Nephron progenitor cell (in vitro differentiated cells): Measurements from ENCODE around the gene EBF4.

Source experiments
- DNase-seq: peaks from one replicate; pipeline ENCODE4 v3.0.0; 2021
- H3K27ac Mint-ChIP-seq: 2 replicates; pipeline ENCODE4 v1.8.0; 2021; ENCODE audit warnings: mild to moderate bottlenecking, moderate library complexity, mixed read lengths
- H3K27me3 Mint-ChIP-seq: 2 replicates; pipeline ENCODE4 v1.8.0; 2021; ENCODE audit warnings: mild to moderate bottlenecking, low read depth, mixed read lengths; ENCODE audit not compliant: poor library complexity
- H3K36me3 Mint-ChIP-seq: 2 replicates; pipeline ENCODE4 v1.8.0; 2021; ENCODE audit warnings: low read depth, mixed read lengths
- H3K4me1 Mint-ChIP-seq: 2 replicates; pipeline ENCODE4 v1.8.0; 2021; ENCODE audit warnings: mixed read lengths
- H3K4me3 Mint-ChIP-seq: 2 replicates; pipeline ENCODE4 v1.8.0; 2021; ENCODE audit warnings: mild to moderate bottlenecking, moderate library complexity, mixed read lengths
- H3K9me3 Mint-ChIP-seq: 2 replicates; pipeline ENCODE4 v1.8.0; 2021; ENCODE audit warnings: mild to moderate bottlenecking, moderate library complexity, mixed read lengths
- CTCF ChIP-seq: fragments of 200-600 bp; sonication (generic); IDR thresholded peaks from 2 replicates; pipeline ENCODE4 v1.5.0; 2021; ENCODE audit warnings: antibody characterized with exemption

EBF4 gene

GRCh38 chr20:2760297-2760951, 67.8 kb downstream of the EBF4 start:
- TF ChIP-seq CTCF, result no peak
- no peak overlapping the region for H3K4me3 Mint-ChIP-seq
- peaks cover 32% of the 10 kb centered on the region for H3K4me1 Mint-ChIP-seq
- H3K36me3 Mint-ChIP-seq, result no peaks in the 10 kb centered on the region
- no peak overlapping the region for H3K27ac Mint-ChIP-seq
- H3K9me3 Mint-ChIP-seq, result no peaks in the 10 kb centered on the region
- DNase-seq, result no peak
- peaks cover 38% of the 10 kb centered on the region for H3K27me3 Mint-ChIP-seq

- Mint-ChIP-seq H3K9me3 (no peaks in the 10 kb centered on the region), H3K4me1 (peaks cover 31% of the 10 kb centered on the region), H3K4me3 (no peak overlapping the region), H3K27ac (no peak overlapping the region), H3K27me3 (peaks cover 36% of the 10 kb centered on the region), H3K36me3 (no peaks in the 10 kb centered on the region)
- DNase-seq, result no peak
- TF ChIP-seq CTCF, result no peak
These were observed 68.3 kb downstream of the EBF4 start for GRCh38 chr20:2760952-2761305.

- Mint-ChIP-seq H3K27me3 (peaks cover 28% of the 10 kb centered on the region), H3K36me3 (no peaks in the 10 kb centered on the region), H3K27ac (no peak overlapping the region), H3K4me3 (no peak overlapping the region), H3K9me3 (no peaks in the 10 kb centered on the region), H3K4me1 (peaks cover 27% of the 10 kb centered on the region)
- DNase-seq, result no peak
- no peak for TF ChIP-seq CTCF
These were observed 69.3 kb downstream of the EBF4 start for GRCh38 chr20:2761885-2762284.

- DNase-seq, result no peak
- Mint-ChIP-seq H3K27ac (no peak overlapping the region), H3K4me3 (no peak overlapping the region), H3K9me3 (no peaks in the 10 kb centered on the region), H3K36me3 (no peaks in the 10 kb centered on the region), H3K4me1 (peaks cover 27% of the 10 kb centered on the region), H3K27me3 (peaks cover 32% of the 10 kb centered on the region)
- TF ChIP-seq CTCF, result no peak
These were observed 70.1 kb downstream of the EBF4 start for GRCh38 chr20:2762578-2763131.

GRCh38 chr20:2763186-2763585, 70.6 kb downstream of the EBF4 start:
- H3K36me3 Mint-ChIP-seq, result no peaks in the 10 kb centered on the region
- H3K27me3 Mint-ChIP-seq, result peaks cover 32% of the 10 kb centered on the region
- DNase-seq, result no peak
- H3K4me3 Mint-ChIP-seq, result no peak overlapping the region
- TF ChIP-seq CTCF, result no peak
- H3K9me3 Mint-ChIP-seq, result no peaks in the 10 kb centered on the region
- H3K4me1 Mint-ChIP-seq, result peaks cover 24% of the 10 kb centered on the region
- no peak overlapping the region for H3K27ac Mint-ChIP-seq
